Neural cell (in vitro differentiated cells): ENCODE measurements around the gene ATP6V1F. TPM values are rescaled to one million over a fixed set of nuclear protein-coding genes. Genes with fewer than 3 reads are reported as not detected.

Experiments used
- H2AFZ ChIP-seq: fragments of 200-600, 300-800 bp; sonication (generic), shearing (Covaris generic); 2 replicates; pipeline ENCODE4 v1.6.0; 2014; ENCODE audit warnings: low read depth, mild to moderate bottlenecking, antibody characterized with exemption, low read length, moderate library complexity
- H3F3A ChIP-seq: fragments of 200-600 bp; shearing (Covaris generic); 2 replicates; pipeline ENCODE4 v1.6.1; 2016; ENCODE audit warnings: mild to moderate bottlenecking, moderate library complexity, mixed read lengths, antibody characterized with exemption, low read length; ENCODE audit not compliant: insufficient read depth, poor library complexity, severe bottlenecking
- H3K27ac ChIP-seq: fragments of 200-600, 300-800 bp; sonication (generic), shearing (Covaris generic); 2 replicates; pipeline ENCODE4 v1.5.1; 2014; ENCODE audit warnings: mild to moderate bottlenecking, low read length, moderate library complexity
- H3K27me3 ChIP-seq: fragments of 300-800, 200-600 bp; sonication (generic), shearing (Covaris generic); 2 replicates; pipeline ENCODE4 v1.6.0; 2014; ENCODE audit warnings: mild to moderate bottlenecking, low read depth, low read length, moderate library complexity; ENCODE audit not compliant: insufficient read depth
- H3K36me3 ChIP-seq: fragments of 300-800, 200-600 bp; sonication (generic), shearing (Covaris generic); 2 replicates; pipeline ENCODE4 v1.5.1; 2014; ENCODE audit warnings: mild to moderate bottlenecking, antibody characterized with exemption, low read length, moderate library complexity; ENCODE audit not compliant: insufficient read depth
- H3K4me2 ChIP-seq: fragments of 300-800, 200-600 bp; sonication (generic), shearing (Covaris generic); 2 replicates; pipeline ENCODE4 v1.6.0; 2014; ENCODE audit warnings: mild to moderate bottlenecking, low read length
- H3K4me3 ChIP-seq: fragments of 300-800, 200-600 bp; sonication (generic), shearing (Covaris generic); 2 replicates; pipeline ENCODE4 v1.5.1; 2014; ENCODE audit warnings: mild to moderate bottlenecking, low read length, moderate library complexity
- H3K79me2 ChIP-seq: fragments of 200-600 bp; shearing (Covaris generic); replicated peaks from 2 replicates; pipeline ENCODE4 v1.6.0; 2014; ENCODE audit warnings: mild to moderate bottlenecking, low read length, moderate library complexity; ENCODE audit not compliant: insufficient read depth
- H3K9ac ChIP-seq: fragments of 300-800, 200-600 bp; sonication (generic), shearing (Covaris generic); 2 replicates; pipeline ENCODE4 v1.6.1; 2016; ENCODE audit warnings: mild to moderate bottlenecking, low read length, mixed read lengths
- H3K9me2 ChIP-seq: fragments of 200-600 bp; shearing (Covaris generic); 2 replicates; pipeline ENCODE4 v1.6.1; 2016; ENCODE audit warnings: mild to moderate bottlenecking, low read length, mixed read lengths; ENCODE audit not compliant: insufficient read depth
- H3K9me3 ChIP-seq: fragments of 200-600, 300-800 bp; sonication (generic), shearing (Covaris generic); 2 replicates; pipeline ENCODE4 v1.6.1; 2016; ENCODE audit warnings: mild to moderate bottlenecking, mixed run types, low read length, moderate library complexity, mixed read lengths
- H4K20me1 ChIP-seq: fragments of 200-600 bp; shearing (Covaris generic); 2 replicates; pipeline ENCODE4 v1.6.1; 2016; ENCODE audit warnings: mild to moderate bottlenecking, mixed run types; ENCODE audit not compliant: insufficient read depth
- CTCF ChIP-seq: fragments of 450-650 bp; IDR thresholded peaks from 2 replicates; pipeline ENCODE4 v1.5.1; 2014; ENCODE audit warnings: antibody characterized with exemption, mild to moderate bottlenecking, moderate library complexity; ENCODE audit not compliant: poor library complexity, severe bottlenecking
- EP300 ChIP-seq: fragments of 450-650 bp; conservative IDR thresholded peaks from 2 replicates; pipeline ENCODE4 v1.6.1; 2014; ENCODE audit warnings: antibody characterized with exemption, mild to moderate bottlenecking, moderate library complexity; ENCODE audit not compliant: poor library complexity, severe bottlenecking
- EZH2 ChIP-seq: fragments of 200-600, 300-800 bp; shearing (Covaris generic), sonication (generic); IDR thresholded peaks from 2 replicates; pipeline ENCODE4 v1.6.1; 2014; ENCODE audit warnings: antibody characterized with exemption, low read length, borderline replicate concordance, mild to moderate bottlenecking; ENCODE audit not compliant: insufficient read depth, poor library complexity, severe bottlenecking
- MXI1 ChIP-seq: fragments of 450-650 bp; conservative IDR thresholded peaks from 2 replicates; pipeline ENCODE4 v1.6.1; 2014; ENCODE audit warnings: antibody characterized with exemption, mild to moderate bottlenecking; ENCODE audit not compliant: poor library complexity, severe bottlenecking
- POLR2AphosphoS5 ChIP-seq: IDR thresholded peaks from 2 replicates; pipeline ENCODE4 v1.6.1; 2012
- RAD21 ChIP-seq: fragments of 450-650 bp; conservative IDR thresholded peaks from 2 replicates; pipeline ENCODE4 v1.6.1; 2014; ENCODE audit warnings: antibody characterized with exemption, mild to moderate bottlenecking, moderate library complexity
- REST ChIP-seq: IDR thresholded peaks from 2 replicates; pipeline ENCODE4 v1.6.1; 2012; ENCODE audit warnings: borderline replicate concordance
- SMC3 ChIP-seq: fragments of 450-650 bp; conservative IDR thresholded peaks from 2 replicates; pipeline ENCODE4 v1.6.1; 2014; ENCODE audit warnings: antibody characterized with exemption, mild to moderate bottlenecking, moderate library complexity; ENCODE audit not compliant: poor library complexity
- TAF1 ChIP-seq: IDR thresholded peaks from 2 replicates; pipeline ENCODE4 v1.6.1; 2012; ENCODE audit warnings: low read depth
- polyA minus RNA-seq: library from RNA; depleted of rRNA, polyadenylated mRNA; stranded (reverse); fragments of >200 nt; gene quantifications from 2 replicates; pipeline ENCODE4 v1.2.3, GENCODE V29; 2014
- polyA plus RNA-seq: library from polyadenylated mRNA; depleted of rRNA; stranded (reverse); fragments of >200 nt; gene quantifications from 2 replicates; pipeline ENCODE4 v1.2.3, GENCODE V29; 2014

ATP6V1F gene
- polyA plus RNA-seq (228 and 246 TPM in 2 replicates), polyA minus RNA-seq (80.1 and 87.6 TPM in 2 replicates)

- Histone ChIP-seq H3F3A (no peaks in the 10 kb centered on the region), H3K9me3 (no peaks in the 10 kb centered on the region), H3K4me3 (peak within 1 kb of the TSS; percentile 85), H3K4me2 (peak within 1 kb of the TSS; percentile 80), H3K27ac (peak within 1 kb of the TSS; percentile 80), H3K9ac (peak within 1 kb of the TSS; percentile 87), H3K27me3 (peaks cover 1% of the 10 kb centered on the region), H3K79me2 (peaks cover 11% of the 10 kb centered on the region), H3K36me3 (no peaks in the 10 kb centered on the region), H3K9me2 (no peaks in the 10 kb centered on the region), H2AFZ (peak within 1 kb of the TSS; percentile 71), H4K20me1 (no peaks in the 10 kb centered on the region)
- TF ChIP-seq REST = peak; percentile 36
- peak; percentile 80 for TF ChIP-seq TAF1
- no peak for TF ChIP-seq EP300
- TF ChIP-seq EZH2 = no peak
- TF ChIP-seq MXI1 = peak; percentile 58
- no peak for TF ChIP-seq SMC3
- TF ChIP-seq POLR2AphosphoS5 = peak; percentile 95
- TF ChIP-seq CTCF = no peak
- TF ChIP-seq RAD21 = no peak
Observed at GRCh38 chr7:128862571-128863432, at the start of gene ATP6V1F. Gene ATP6V1F, plus strand, starts transcription at chr7:128862856. Its CDS starts 49 bp downstream, at chr7:128862905.

GRCh38 chr7:128814499-128814898, 48.2 kb upstream of the ATP6V1F start:
- no peaks in the 10 kb centered on the region for H3K36me3 ChIP-seq
- H3K9me2 ChIP-seq = no peaks in the 10 kb centered on the region
- H4K20me1 ChIP-seq = no peaks in the 10 kb centered on the region
- H3K27ac ChIP-seq = no peak overlapping the region
- no peaks in the 10 kb centered on the region for H3K27me3 ChIP-seq
- H2AFZ ChIP-seq = no peak overlapping the region
- H3K79me2 ChIP-seq = no peaks in the 10 kb centered on the region
- H3K9ac ChIP-seq = no peak overlapping the region
- no peak overlapping the region for H3K4me3 ChIP-seq
- no peaks in the 10 kb centered on the region for H3K9me3 ChIP-seq
- TF ChIP-seq EP300 (no peak), REST (no peak), SMC3 (no peak), CTCF (no peak), RAD21 (no peak), MXI1 (no peak), EZH2 (no peak), TAF1 (no peak), POLR2AphosphoS5 (no peak)
- H3K4me2 ChIP-seq = no peak overlapping the region
- H3F3A ChIP-seq = no peaks in the 10 kb centered on the region
